IMR-90 (cell line): ENCODE results near the gene RC3H1. TPM values are rescaled to one million over a fixed set of nuclear protein-coding genes. Genes with fewer than 3 reads are reported as not detected.

Experiments
- ATAC-seq: fragments of 200-7000 bp; cut with Tn5 transposase; 2 replicates; pipeline ENCODE4 v1.9.1; 2020; ENCODE audit warnings: low read depth, mild to moderate bottlenecking, moderate library complexity
- BruUV-seq: library from RNA; stranded (reverse); fragments of 400-500 nt; replicated peaks from 2 replicates; lab custom pipeline; 2021; lab: Mats Ljungman, UMichigan
- CTCF ChIA-PET: fragments of 300-600 bp; formaldehyde crosslinking; extraction: SDS; loops from one replicate; lab custom pipeline; 2021; ENCODE audit warnings: antibody characterized with exemption; lab: Yijun Ruan, JAX
- POLR2A ChIA-PET: fragments of 300-600 bp; sonication (Branson Sonifier 250); formaldehyde crosslinking; loops from one replicate; lab custom pipeline; 2022; ENCODE audit warnings: antibody characterized with exemption; ENCODE audit not compliant: unreplicated experiment; lab: Charles Lee
- DNase-seq: peaks from one replicate; pipeline ENCODE4 v3.0.0; 2013
- H2AFZ ChIP-seq: replicated peaks from 2 replicates; pipeline ENCODE3; 2013; ENCODE audit warnings: low read length, mild to moderate bottlenecking; ENCODE audit not compliant: poor library complexity
- H2AK5ac ChIP-seq: 2 replicates; pipeline ENCODE4 v1.6.1; 2013; ENCODE audit warnings: low read depth, low read length, inconsistent platforms
- H2AK9ac ChIP-seq: replicated peaks from 2 replicates; pipeline ENCODE3; 2013; ENCODE audit warnings: mild to moderate bottlenecking, low read depth, low read length, moderate library complexity; ENCODE audit not compliant: poor library complexity
- H2BK120ac ChIP-seq: 2 replicates; pipeline ENCODE4 v1.6.1; 2013; ENCODE audit warnings: low read depth, low read length, inconsistent platforms
- H2BK15ac ChIP-seq: 3 replicates; pipeline ENCODE4 v1.6.1; 2013; ENCODE audit warnings: low read depth, low read length, inconsistent platforms
- H2BK20ac ChIP-seq: 2 replicates; pipeline ENCODE4 v1.6.1; 2013; ENCODE audit warnings: low read depth, mild to moderate bottlenecking, inconsistent platforms, low read length, moderate library complexity
- H2BK5ac ChIP-seq: 2 replicates; pipeline ENCODE4 v1.6.1; 2013; ENCODE audit warnings: mild to moderate bottlenecking, low read depth, low read length, inconsistent platforms; ENCODE audit not compliant: poor library complexity, severe bottlenecking
- H3K14ac ChIP-seq: replicated peaks from 2 replicates; pipeline ENCODE4 v1.6.1; 2013; ENCODE audit warnings: low read depth, low read length, inconsistent platforms
- H3K18ac ChIP-seq: 2 replicates; pipeline ENCODE4 v1.6.1; 2013; ENCODE audit warnings: low read depth, low read length, control low read depth
- H3K23ac ChIP-seq: 2 replicates; pipeline ENCODE4 v1.6.1; 2013; ENCODE audit warnings: low read depth, low read length, inconsistent platforms
- H3K27ac ChIP-seq: 2 replicates; pipeline ENCODE4 v1.5.1; 2013; ENCODE audit warnings: mild to moderate bottlenecking, control low read depth, low read length; ENCODE audit not compliant: insufficient read depth
- H3K27me3 ChIP-seq: 2 replicates; pipeline ENCODE4 v1.6.1; 2013; ENCODE audit warnings: low read length; ENCODE audit not compliant: control insufficient read depth, insufficient read depth
- H3K36me3 ChIP-seq: 2 replicates; pipeline ENCODE4 v1.6.1; 2013; ENCODE audit warnings: low read length, mixed read lengths; ENCODE audit not compliant: control insufficient read depth, insufficient read depth
- H3K4ac ChIP-seq: 2 replicates; pipeline ENCODE4 v1.6.1; 2013; ENCODE audit warnings: low read depth, low read length, inconsistent platforms
- H3K4me1 ChIP-seq: 2 replicates; pipeline ENCODE4 v1.6.1; 2013; ENCODE audit warnings: low read length, mixed read lengths; ENCODE audit not compliant: control insufficient read depth, insufficient read depth
- H3K4me2 ChIP-seq: 2 replicates; pipeline ENCODE4 v1.6.1; 2013; ENCODE audit warnings: low read depth, mild to moderate bottlenecking, control low read depth, low read length, moderate library complexity
- H3K4me3 ChIP-seq: 2 replicates; pipeline ENCODE4 v1.5.1; 2013; ENCODE audit warnings: low read depth, mild to moderate bottlenecking, control low read depth, low read length, moderate library complexity; ENCODE audit not compliant: insufficient read depth
- H3K56ac ChIP-seq: 2 replicates; pipeline ENCODE4 v1.6.1; 2013; ENCODE audit warnings: low read length, inconsistent platforms; ENCODE audit not compliant: insufficient read depth; ENCODE audit errors: extremely low read depth
- H3K79me1 ChIP-seq, 2 experiments: 2 replicates each; pipeline ENCODE4 v1.6.1; 2013; ENCODE audit warnings: low read length in 2 of 2, inconsistent platforms in 1 of 2, low read depth in 1 of 2
- H3K9ac ChIP-seq: 2 replicates; pipeline ENCODE4 v1.6.1; 2013; ENCODE audit warnings: low read depth, low read length, control low read depth
- H3K9me1 ChIP-seq: 2 replicates; pipeline ENCODE4 v1.6.1; 2013; ENCODE audit warnings: low read length, inconsistent platforms; ENCODE audit not compliant: insufficient read depth
- H3K9me3 ChIP-seq: 2 replicates; pipeline ENCODE4 v1.6.1; 2013; ENCODE audit warnings: low read length; ENCODE audit not compliant: control insufficient read depth, insufficient read depth
- H4K20me1 ChIP-seq: 2 replicates; pipeline ENCODE4 v1.6.1; 2013; ENCODE audit warnings: low read length, inconsistent platforms; ENCODE audit not compliant: insufficient read depth
- H4K5ac ChIP-seq: 2 replicates; pipeline ENCODE4 v1.6.1; 2013; ENCODE audit warnings: mild to moderate bottlenecking, low read depth, low read length, control low read depth
- H4K8ac ChIP-seq, 2 experiments: 2 replicates each; pipeline ENCODE4 v1.6.1; 2013; ENCODE audit warnings: low read depth in 2 of 2, low read length in 2 of 2, control low read depth in 1 of 2, inconsistent platforms in 1 of 2
- H4K91ac ChIP-seq: 2 replicates; pipeline ENCODE4 v1.6.1; 2013; ENCODE audit warnings: low read depth, low read length, inconsistent platforms; ENCODE audit not compliant: insufficient read depth
- BHLHE40 ChIP-seq: fragments of 150-350 bp; IDR thresholded peaks from 2 replicates; pipeline ENCODE4 v1.6.1; 2016; ENCODE audit warnings: mild to moderate bottlenecking, low read depth, low read length
- CHD1 ChIP-seq: IDR thresholded peaks from 2 replicates; pipeline ENCODE4 v1.6.1; 2012; ENCODE audit warnings: low read depth, low read length, improper control_type of control experiment
- ELK1 ChIP-seq: fragments of 150-350 bp; IDR thresholded peaks from 2 replicates; pipeline ENCODE4 v1.6.1; 2016; ENCODE audit warnings: low read depth, mild to moderate bottlenecking, low read length, moderate library complexity, borderline replicate concordance
- MAZ ChIP-seq: IDR thresholded peaks from 2 replicates; pipeline ENCODE4 v1.6.1; 2012; ENCODE audit warnings: low read depth, mild to moderate bottlenecking, low read length, improper control_type of control experiment, moderate library complexity, borderline replicate concordance
- SMC3 ChIP-seq: fragments of 150-350 bp; IDR thresholded peaks from 2 replicates; pipeline ENCODE4 v1.6.1; 2016; ENCODE audit warnings: low read depth, mild to moderate bottlenecking, antibody characterized with exemption, low read length, moderate library complexity
- USF2 ChIP-seq: fragments of 150-350 bp; IDR thresholded peaks from 2 replicates; pipeline ENCODE4 v1.6.1; 2017; ENCODE audit warnings: mild to moderate bottlenecking, antibody characterized with exemption, low read length, low read depth
- WGBS, 2 experiments: methylation state at CpG; one replicate each; pipeline versions ENCODE4 v1.1.5 to v1.1.7; 2013; ENCODE audit warnings: missing lambda C conversion rate in 2 of 2; ENCODE audit not compliant: insufficient read length in 1 of 2; ENCODE audit errors: extremely low coverage in 2 of 2; 5-methylcytosine and 5-hydroxymethylcytosine counted together
- dilution Hi-C: fragments of 300-500 bp; cut with HindIII; formaldehyde crosslinking; loops from one replicate; pipeline ENCODE4 v1.14.3; 2018; ENCODE audit warnings: low sequenced_read_pairs; ENCODE audit not compliant: unreplicated experiment
- in situ Hi-C: fragments of 300-500 bp; cut with MboI; formaldehyde crosslinking; loops from 3 replicates; pipeline ENCODE4 v1.14.3; 2019; ENCODE audit warnings: low sequenced_read_pairs, inconsistent platforms, mixed read lengths
- intact Hi-C: fragments of 100-400 bp; cut with micrococcal nuclease; formaldehyde crosslinking; loops from 2 replicates; pipeline ENCODE4 v1.10.0; 2022
- polyA plus RNA-seq, 3 experiments: library from polyadenylated mRNA; depleted of rRNA; stranded (reverse); fragments of >200 nt; gene quantifications; 2 replicates each; pipeline ENCODE4 v1.2.3, GENCODE V29; 2012; ENCODE audit warnings: low replicate concordance in 1 of 3
- total RNA-seq: library from RNA; depleted of rRNA; stranded (reverse); fragments of >200 nt; gene quantifications from 2 replicates; pipeline ENCODE4 v1.2.3, GENCODE V29; 2012

The RC3H1 gene
- total and polyA plus RNA-seq, 2 of the 4 experiments (the other 2 are of a cell fraction): 5.1 to 39.3 TPM

- Histone ChIP-seq H3K14ac (no peak overlapping the region), H2BK5ac (no peak overlapping the region), H3K9me3 (no peaks in the 10 kb centered on the region), H3K4ac (no peak overlapping the region), H2BK120ac (no peak overlapping the region), H3K27me3 (no peaks in the 10 kb centered on the region), H3K4me2 (no peak overlapping the region), H2AK5ac (no peak overlapping the region), H3K9me1 (no peaks in the 10 kb centered on the region), H3K4me3 (no peak overlapping the region), H3K23ac (no peak overlapping the region), H2BK20ac (no peak overlapping the region), H4K91ac (no peak overlapping the region), H3K18ac (no peak overlapping the region), H3K36me3 (no peaks in the 10 kb centered on the region), H4K5ac (no peak overlapping the region), H4K8ac (no peak overlapping the region), H3K4me1 (no peaks in the 10 kb centered on the region), H2BK15ac (no peak overlapping the region), H2AK9ac (no peak overlapping the region), H3K9ac (no peak overlapping the region), H3K27ac (no peak overlapping the region), H4K20me1 (no peaks in the 10 kb centered on the region), H2AFZ (no peak overlapping the region), H3K79me1 (no peaks in the 10 kb centered on the region), H3K56ac (no peak overlapping the region)
- in situ Hi-C loops: no loop called here
- ChIA-PET POLR2A (no interaction called here), CTCF (no interaction called here)
- dilution Hi-C loops: no loop called here
- intact Hi-C loops: no loop called here
- DNase-seq: peak; percentile 26
- TF ChIP-seq BHLHE40 (no peak), MAZ (no peak), ELK1 (no peak), USF2 (no peak), SMC3 (no peak), CHD1 (no peak)
- no TSS peak for BruUV-seq
- ATAC-seq: no peak
- WGBS, 2 experiments: 100% methylated on average over 1 of the region's 3 CpGs; no CpG with 5 or more reads in 1 of the 2 experiments
These were observed 30.5 kb upstream of the RC3H1 start for GRCh38 chr1:174052621-174053020.
